Mesenchymal stem cell (in vitro differentiated cells and primary cell): ENCODE results near the gene RPS5.
A peak's percentile ranks its signal among the peaks of the same experiment; 100 is the strongest.

ENCODE experiments used
- DNase-seq: peaks from one replicate; pipeline ENCODE4 v3.0.0-alpha.2; 2013
- H2AFZ ChIP-seq: one replicate; pipeline ENCODE4 v1.6.1; 2013; ENCODE audit warnings: low read depth, mild to moderate bottlenecking, control low read depth, inconsistent platforms, low read length, moderate library complexity
- H2AK5ac ChIP-seq: 2 replicates; pipeline ENCODE4 v1.6.1; 2013; ENCODE audit warnings: low read length, moderate library complexity, mild to moderate bottlenecking, inconsistent platforms; ENCODE audit not compliant: severe bottlenecking
- H2BK120ac ChIP-seq: one replicate; pipeline ENCODE4 v1.6.1; 2013; ENCODE audit warnings: low read depth, mild to moderate bottlenecking, inconsistent platforms, low read length, moderate library complexity
- H2BK12ac ChIP-seq, 2 experiments: one replicate each; pipeline ENCODE4 v1.6.1; 2013; ENCODE audit warnings: inconsistent platforms in 2 of 2, low read length in 2 of 2, mild to moderate bottlenecking in 2 of 2, moderate library complexity in 2 of 2, control low read depth in 1 of 2
- H2BK15ac ChIP-seq: one replicate; pipeline ENCODE4 v1.6.1; 2013; ENCODE audit warnings: mild to moderate bottlenecking, low read depth, inconsistent platforms; ENCODE audit not compliant: poor library complexity, severe bottlenecking
- H2BK5ac ChIP-seq: 2 replicates; pipeline ENCODE4 v1.6.1; 2013; ENCODE audit warnings: low read depth, mild to moderate bottlenecking, low read length, control low read depth, inconsistent platforms; ENCODE audit not compliant: poor library complexity, severe bottlenecking
- H3K14ac ChIP-seq, 2 experiments: one replicate each; pipeline ENCODE4 v1.6.1; 2013; ENCODE audit warnings: inconsistent platforms in 2 of 2, low read length in 2 of 2, control low read depth in 1 of 2, mild to moderate bottlenecking in 1 of 2, moderate library complexity in 1 of 2
- H3K18ac ChIP-seq, 2 experiments: one replicate each; pipeline ENCODE4 v1.6.1; 2013; ENCODE audit warnings: inconsistent platforms in 2 of 2, low read length in 2 of 2, control low read depth in 1 of 2, low read depth in 1 of 2, mild to moderate bottlenecking in 1 of 2
- H3K23ac ChIP-seq, 2 experiments: one replicate each; pipeline ENCODE4 v1.6.1; 2013; ENCODE audit warnings: inconsistent platforms in 2 of 2, low read length in 2 of 2, mild to moderate bottlenecking in 2 of 2, moderate library complexity in 2 of 2, control low read depth in 1 of 2
- H3K27ac ChIP-seq: 2 replicates; pipeline ENCODE4 v1.5.1; 2013; ENCODE audit warnings: mild to moderate bottlenecking, moderate library complexity, low read length, control low read depth, inconsistent platforms; ENCODE audit not compliant: poor library complexity, severe bottlenecking
- H3K27me3 ChIP-seq, 2 experiments: 2 replicates each; pipeline versions ENCODE4 v1.6.1 to v1.7.0; 2013; ENCODE audit warnings: low read length in 2 of 2, mild to moderate bottlenecking in 2 of 2, moderate library complexity in 2 of 2, control low read depth in 1 of 2, inconsistent platforms in 1 of 2; ENCODE audit not compliant: control insufficient read depth in 1 of 2, insufficient read depth in 1 of 2
- H3K36me3 ChIP-seq, 2 experiments: 2 replicates each; pipeline versions ENCODE4 v1.6.1 to v1.7.0; 2013; ENCODE audit warnings: low read length in 2 of 2, control low read depth in 1 of 2, inconsistent platforms in 1 of 2, low read depth in 1 of 2, mild to moderate bottlenecking in 1 of 2; ENCODE audit not compliant: insufficient read depth in 2 of 2, control insufficient read depth in 1 of 2
- H3K4ac ChIP-seq, 2 experiments: one replicate each; pipeline ENCODE4 v1.6.1; 2013; ENCODE audit warnings: inconsistent platforms in 2 of 2, low read length in 2 of 2, mild to moderate bottlenecking in 2 of 2, moderate library complexity in 2 of 2, control low read depth in 1 of 2, low read depth in 1 of 2
- H3K4me1 ChIP-seq: 2 replicates; pipeline ENCODE4 v1.6.1; 2013; ENCODE audit warnings: low read depth, low read length, control low read depth; ENCODE audit not compliant: control insufficient read depth, insufficient read depth
- H3K4me2 ChIP-seq: 2 replicates; pipeline ENCODE4 v1.6.1; 2013; ENCODE audit warnings: low read length, mild to moderate bottlenecking, inconsistent platforms; ENCODE audit not compliant: poor library complexity, severe bottlenecking
- H3K4me3 ChIP-seq, 2 experiments: 2 replicates each; pipeline versions ENCODE4 v1.5.1 to v1.7.0; 2013; ENCODE audit warnings: low read length in 2 of 2, mild to moderate bottlenecking in 2 of 2, control low read depth in 1 of 2, low read depth in 1 of 2; ENCODE audit not compliant: insufficient read depth in 1 of 2
- H3K79me1 ChIP-seq: replicated peaks from 2 replicates; pipeline ENCODE4 v1.6.1; 2013; ENCODE audit warnings: mild to moderate bottlenecking, control low read depth, low read length, inconsistent platforms; ENCODE audit not compliant: poor library complexity, severe bottlenecking
- H3K9ac ChIP-seq: 2 replicates; pipeline ENCODE4 v1.7.0; 2013; ENCODE audit warnings: mild to moderate bottlenecking, low read length, moderate library complexity
- H3K9me3 ChIP-seq: 2 replicates; pipeline ENCODE4 v1.7.0; 2013; ENCODE audit warnings: mild to moderate bottlenecking, low read length; ENCODE audit not compliant: control insufficient read depth
- H4K8ac ChIP-seq: one replicate; pipeline ENCODE4 v1.6.1; 2013; ENCODE audit warnings: inconsistent platforms, mild to moderate bottlenecking, low read length, moderate library complexity
- H4K91ac ChIP-seq: one replicate; pipeline ENCODE4 v1.6.1; 2013; ENCODE audit warnings: mild to moderate bottlenecking, low read length, inconsistent platforms
- WGBS: methylation state at CpG from one replicate; pipeline ENCODE4 v1.1.7; 2013; ENCODE audit warnings: mixed read lengths; 5-methylcytosine and 5-hydroxymethylcytosine counted together

Gene RPS5

DNA sequence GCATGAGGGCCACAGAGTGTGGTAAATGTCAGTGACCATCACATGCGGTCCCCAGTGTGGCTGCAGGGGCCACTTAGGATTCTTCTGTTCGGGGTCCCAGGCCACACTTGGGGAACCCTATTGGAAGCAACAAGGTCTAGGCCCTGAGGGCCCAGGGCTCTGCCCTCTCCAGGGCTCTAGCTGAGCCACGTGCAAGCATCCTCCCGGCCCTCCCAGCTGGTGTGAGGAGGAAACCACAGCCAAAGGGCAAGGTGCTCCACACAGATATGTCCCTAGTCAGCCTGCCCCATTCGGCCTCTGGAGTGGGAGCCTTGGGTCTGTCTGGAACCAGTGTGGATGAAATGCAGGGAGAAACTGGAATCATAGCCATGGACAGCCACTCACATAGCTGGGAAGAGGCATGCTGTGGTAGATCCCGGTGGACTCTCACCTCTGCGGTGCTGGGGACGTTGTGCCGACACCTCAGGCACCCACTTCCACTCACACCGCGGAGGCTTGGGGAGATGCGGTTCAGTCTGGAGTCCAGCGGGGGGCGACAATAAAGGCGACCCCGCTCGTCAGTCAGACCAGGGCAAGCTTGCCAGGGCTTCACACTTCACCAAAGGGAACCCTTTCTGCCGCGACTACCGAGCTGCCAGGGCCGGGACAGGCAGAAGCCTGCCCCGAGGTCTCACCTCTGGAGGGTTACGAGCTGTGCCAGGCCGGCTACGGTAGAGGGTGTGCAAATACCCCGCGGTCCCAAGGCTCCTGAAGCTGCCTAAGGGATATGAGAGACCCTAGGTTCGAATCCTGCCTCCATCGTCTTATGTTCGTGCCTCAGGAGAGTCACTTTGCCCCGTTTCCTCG, 20.3 kb upstream of the RPS5 start:
- Histone ChIP-seq H2BK120ac (no peak overlapping the region), H3K4ac (no peak overlapping the region), H3K79me1 (no peaks in the 10 kb centered on the region), H3K36me3 (peaks cover 0 to 35% of the 10 kb centered on the region in 2 experiments), H3K9ac (no peak overlapping the region), H3K4me3 (no peak overlapping the region), H4K91ac (no peak overlapping the region), H3K14ac (no peak overlapping the region), H3K4me1 (peaks cover 4% of the 10 kb centered on the region), H3K9me3 (no peaks in the 10 kb centered on the region), H2BK12ac (no peak overlapping the region), H3K18ac (no peak overlapping the region), H2AFZ (no peak overlapping the region), H3K23ac (no peak overlapping the region), H3K27ac (no peak overlapping the region), H2BK5ac (no peak overlapping the region), H2AK5ac (no peak overlapping the region), H3K27me3 (no peaks in the 10 kb centered on the region), H3K4me2 (no peak overlapping the region), H2BK15ac (no peak overlapping the region), H4K8ac (no peak overlapping the region)
- no peak for DNase-seq
- WGBS, result 88% methylated on average over 32 of the region's 32 CpGs

DNA sequence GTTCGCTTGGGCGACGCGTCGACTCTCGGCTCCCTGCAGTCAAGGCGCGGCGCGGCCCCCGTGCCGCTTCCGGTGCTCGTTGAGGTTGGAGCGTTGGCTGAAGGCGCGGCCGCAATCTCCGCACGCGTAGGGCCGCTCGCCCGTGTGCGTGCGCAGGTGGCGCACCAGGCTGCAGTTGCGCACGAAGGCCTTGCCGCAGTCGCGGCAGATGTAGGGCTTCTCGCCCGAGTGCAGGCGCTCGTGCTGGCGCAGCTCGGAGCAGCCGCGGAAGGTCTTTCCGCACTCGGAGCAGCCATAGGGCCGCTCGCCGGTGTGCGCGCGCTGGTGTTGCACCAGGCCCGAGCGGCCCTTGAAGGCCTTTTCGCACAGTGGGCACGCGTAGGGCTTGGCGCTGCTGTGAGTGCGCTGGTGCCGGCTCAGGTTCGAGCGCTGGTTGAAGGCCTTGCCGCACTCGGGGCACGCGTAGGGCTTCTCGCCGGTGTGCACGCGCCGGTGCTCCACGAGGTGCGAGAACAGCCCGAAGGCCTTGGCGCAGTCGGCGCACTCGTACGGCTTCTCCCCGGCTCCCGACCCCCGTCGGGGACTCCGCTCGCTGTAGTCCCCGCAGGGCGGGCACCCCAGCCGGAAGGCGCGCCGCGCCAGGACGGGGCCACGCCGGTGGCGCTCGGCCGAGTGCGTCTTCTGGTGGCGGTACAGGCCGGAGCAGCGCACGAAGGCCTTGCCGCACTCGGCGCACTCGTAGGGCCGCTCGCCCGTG, 19.2 kb upstream of the RPS5 start:
- Histone ChIP-seq H3K9ac (no peak overlapping the region), H2BK12ac (no peak overlapping the region), H3K4me1 (peaks cover 3% of the 10 kb centered on the region), H2AFZ (no peak overlapping the region), H3K79me1 (peaks cover 2% of the 10 kb centered on the region), H3K18ac (no peak overlapping the region), H3K27ac (no peak overlapping the region), H3K4me2 (no peak overlapping the region), H2BK15ac (no peak overlapping the region), H3K14ac (no peak overlapping the region), H4K91ac (no peak overlapping the region), H4K8ac (no peak overlapping the region), H3K36me3 (peaks cover 0 to 35% of the 10 kb centered on the region in 2 experiments), H2BK120ac (no peak overlapping the region), H3K4ac (no peak overlapping the region), H3K27me3 (no peaks in the 10 kb centered on the region), H3K9me3 (no peaks in the 10 kb centered on the region), H2AK5ac (no peak overlapping the region), H3K23ac (peak overlapping the region in 1 of 2 experiments; percentile 75), H2BK5ac (no peak overlapping the region), H3K4me3 (no peak overlapping the region)
- DNase-seq, result no peak
- WGBS, result 98% methylated on average over 93 of the region's 106 CpGs

DNA sequence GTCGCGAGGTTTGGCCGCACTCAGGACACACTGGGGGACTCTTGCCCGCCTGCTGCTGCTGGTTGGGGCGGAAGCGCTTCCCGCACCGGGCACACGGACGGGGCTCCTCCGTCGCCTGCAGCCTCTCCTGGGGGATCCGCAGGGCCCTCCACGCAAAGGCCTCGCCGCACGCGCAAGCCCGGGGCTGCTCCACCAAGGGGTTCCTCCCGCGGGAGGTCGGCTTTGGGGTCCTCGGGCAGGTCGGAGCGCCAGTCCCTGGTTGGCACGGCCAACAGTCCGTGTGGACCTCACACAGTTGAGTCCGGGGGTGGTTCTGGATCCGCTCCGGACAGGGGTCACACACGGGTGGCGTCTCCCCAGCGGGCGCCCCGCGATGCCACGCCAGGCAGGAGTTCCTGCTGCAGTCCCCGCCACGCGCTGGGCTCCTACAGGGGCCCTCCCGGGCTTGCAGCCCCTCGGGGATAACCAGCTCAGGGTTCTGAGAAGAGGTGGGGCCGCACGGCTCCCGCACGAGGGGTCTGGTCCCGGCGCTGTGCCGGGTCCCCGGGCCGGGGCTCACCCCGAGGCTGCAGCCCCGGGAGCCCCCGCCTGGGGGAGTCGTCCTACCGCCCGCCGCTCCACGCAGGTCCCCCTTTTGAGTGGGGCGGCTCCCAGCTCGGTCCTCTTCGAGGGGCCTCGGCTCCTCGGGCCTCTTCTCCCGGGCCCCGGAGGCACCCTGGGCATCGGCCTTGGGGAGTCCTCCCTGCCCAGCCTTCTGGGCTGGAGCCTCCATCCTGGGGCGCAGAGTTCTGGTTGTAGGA, 18.3 kb upstream of the RPS5 start:
- Histone ChIP-seq H2BK5ac (no peak overlapping the region), H3K27ac (no peak overlapping the region), H3K9ac (no peak overlapping the region), H3K4me1 (peaks cover 3% of the 10 kb centered on the region), H2AFZ (no peak overlapping the region), H2AK5ac (no peak overlapping the region), H4K91ac (no peak overlapping the region), H2BK12ac (no peak overlapping the region), H3K4me3 (no peak overlapping the region), H3K18ac (no peak overlapping the region), H3K4ac (no peak overlapping the region), H3K4me2 (no peak overlapping the region), H4K8ac (no peak overlapping the region), H3K23ac (no peak overlapping the region), H2BK15ac (no peak overlapping the region), H3K36me3 (peaks cover 0 to 35% of the 10 kb centered on the region in 2 experiments), H2BK120ac (no peak overlapping the region), H3K79me1 (peaks cover 2% of the 10 kb centered on the region), H3K9me3 (no peaks in the 10 kb centered on the region), H3K27me3 (no peaks in the 10 kb centered on the region), H3K14ac (no peak overlapping the region)
- DNase-seq, result no peak
- 97% methylated on average over 68 of the region's 68 CpGs for WGBS
